Endothelial cell of umbilical vein (primary cell): ENCODE results near the gene OSBPL5. TPM values are rescaled to one million over a fixed set of nuclear protein-coding genes. Genes with fewer than 3 reads are reported as not detected.

Experiments
- BruUV-seq: library from RNA; stranded (reverse); fragments of 400-500 nt; replicated peaks from 2 replicates; lab custom pipeline; 2021; lab: Mats Ljungman, UMichigan
- CTCF ChIA-PET: fragments of 300-600, 350-600 bp; sonication (Branson Sonifier 250); formaldehyde crosslinking; loops from one replicate; lab custom pipeline; 2021; ENCODE audit warnings: antibody characterized with exemption, inconsistent platforms; lab: Charles Lee
- POLR2A ChIA-PET: fragments of 300-600, 350-600 bp; sonication (Branson Sonifier 250); formaldehyde crosslinking; loops from one replicate; lab custom pipeline; 2021; ENCODE audit warnings: antibody characterized with exemption, inconsistent platforms; lab: Charles Lee
- DNase-seq: peaks from one replicate; pipeline ENCODE4 v3.0.0-alpha.2; 2011; ENCODE audit warnings: low read depth, low spot score
- FAIRE-seq: peaks from 2 replicates; lab custom pipeline; 2011; peaks lifted over from hg19 to GRCh38; lab: Jason Lieb, UNC
- H2AFZ ChIP-seq: 2 replicates; pipeline ENCODE4 v1.6.0; 2012; ENCODE audit warnings: low read depth, low read length, control low read depth, inconsistent platforms
- H3K27ac ChIP-seq: 2 replicates; pipeline ENCODE4 v1.5.1; 2011; ENCODE audit warnings: low read depth, mild to moderate bottlenecking, control low read depth, low read length, moderate library complexity; ENCODE audit not compliant: insufficient read depth
- H3K27me3 ChIP-seq, 2 experiments: 2 replicates each; pipeline versions ENCODE4 v1.6.0 to v1.6.1; 2011; ENCODE audit warnings: low read length in 2 of 2, mixed read lengths in 1 of 2; ENCODE audit not compliant: control insufficient read depth in 2 of 2, insufficient read depth in 2 of 2
- H3K36me3 ChIP-seq, 2 experiments: 2 replicates in 1 of 2; 3 replicates in 1 of 2; pipeline ENCODE4 v1.5.1; 2011; ENCODE audit warnings: low read length in 2 of 2, mild to moderate bottlenecking in 1 of 2, moderate library complexity in 1 of 2; ENCODE audit not compliant: control insufficient read depth in 2 of 2, insufficient read depth in 2 of 2; ENCODE audit errors: extremely low read depth in 1 of 2
- H3K4me1 ChIP-seq: 3 replicates; pipeline ENCODE4 v1.5.1; 2011; ENCODE audit warnings: mild to moderate bottlenecking, low read length; ENCODE audit not compliant: control insufficient read depth, insufficient read depth; ENCODE audit errors: extremely low read depth
- H3K4me2 ChIP-seq: 2 replicates; pipeline ENCODE4 v1.6.1; 2011; ENCODE audit warnings: low read length, control low read depth, mixed read lengths; ENCODE audit not compliant: insufficient read depth
- H3K4me3 ChIP-seq, 3 experiments: fragments of 200-600 bp in 1 of 3; sonication (generic), shearing (Covaris generic) in 1 of 3; replicated peaks in 1 of 3; 2 replicates each; pipeline ENCODE4 v1.5.1; 2011 to 2016; ENCODE audit warnings: control low read depth in 3 of 3, low read length in 3 of 3, mild to moderate bottlenecking in 2 of 3, inconsistent platforms in 1 of 3, low read depth in 1 of 3, moderate library complexity in 1 of 3; ENCODE audit not compliant: insufficient read depth in 1 of 3
- H3K79me2 ChIP-seq: 2 replicates; pipeline ENCODE4 v1.6.0; 2012; ENCODE audit warnings: low read length, inconsistent platforms; ENCODE audit not compliant: control insufficient read depth, insufficient read depth
- H3K9ac ChIP-seq: replicated peaks from 2 replicates; pipeline ENCODE3; 2011; ENCODE audit warnings: low read length, control low read depth; ENCODE audit not compliant: insufficient read depth; ENCODE audit errors: extremely low read depth
- H3K9me1 ChIP-seq: replicated peaks from 3 replicates; pipeline ENCODE4 v1.6.0; 2011; ENCODE audit warnings: mild to moderate bottlenecking, low read length; ENCODE audit not compliant: control insufficient read depth, insufficient read depth; ENCODE audit errors: extremely low read depth
- H3K9me3 ChIP-seq: replicated peaks from 2 replicates; pipeline ENCODE4 v1.5.1; 2012; ENCODE audit warnings: low read length, inconsistent platforms; ENCODE audit not compliant: control insufficient read depth, insufficient read depth
- H4K20me1 ChIP-seq: replicated peaks from 2 replicates; pipeline ENCODE3; 2011; ENCODE audit warnings: mild to moderate bottlenecking, low read length; ENCODE audit not compliant: control insufficient read depth, insufficient read depth; ENCODE audit errors: extremely low read depth
- EZH2 ChIP-seq: IDR thresholded peaks from 2 replicates; pipeline ENCODE4 v1.6.1; 2012; ENCODE audit warnings: borderline replicate concordance, low read depth, mild to moderate bottlenecking, moderate library complexity, low read length, inconsistent platforms; ENCODE audit not compliant: severe bottlenecking
- FOS ChIP-seq: IDR thresholded peaks from 2 replicates; pipeline ENCODE4 v1.6.1; 2011; ENCODE audit warnings: mild to moderate bottlenecking, low read length, moderate library complexity, borderline replicate concordance; ENCODE audit not compliant: insufficient read depth
- GATA2 ChIP-seq: IDR thresholded peaks from 2 replicates; pipeline ENCODE4 v1.7.0; 2011; ENCODE audit warnings: low read depth, mild to moderate bottlenecking, moderate library complexity, mixed read lengths, low read length; ENCODE audit not compliant: insufficient read length, insufficient read depth
- JUN ChIP-seq: IDR thresholded peaks from 2 replicates; pipeline ENCODE4 v1.6.1; 2011; ENCODE audit warnings: borderline replicate concordance, low read depth; ENCODE audit not compliant: insufficient read length, insufficient read depth
- MYC ChIP-seq: IDR thresholded peaks from one replicate; pipeline ENCODE4 v1.6.1; 2011; ENCODE audit warnings: mild to moderate bottlenecking, low read depth, low read length
- POLR2A ChIP-seq: IDR thresholded peaks from 2 replicates; pipeline ENCODE4 v1.6.1; 2012; ENCODE audit warnings: low read depth, mild to moderate bottlenecking, control low read depth, low read length
- POLR2AphosphoS5 ChIP-seq: IDR thresholded peaks from 2 replicates; pipeline ENCODE4 v1.6.1; 2012; ENCODE audit warnings: low read depth, mild to moderate bottlenecking, control low read depth, low read length, moderate library complexity; ENCODE audit not compliant: insufficient read depth
- dilution Hi-C: fragments of 300-500 bp; cut with MboI; formaldehyde crosslinking; loops from one replicate; pipeline ENCODE4 v1.15.0; 2019; ENCODE audit warnings: low sequenced_read_pairs; ENCODE audit not compliant: extremely low pct_ligation_motif_present
- intact Hi-C: fragments of 100-400 bp; cut with micrococcal nuclease; formaldehyde crosslinking; loops from one replicate; pipeline ENCODE4 v1.10.0; 2022
- polyA plus RNA-seq, 4 experiments: library from polyadenylated mRNA; depleted of rRNA in 3 of 4; stranded (reverse) in 3 of 4; unstranded in 1 of 4; fragments of >200 nt; gene quantifications; 2 replicates each; pipeline versions ENCODE4 v1.2.1 to v1.2.3, GENCODE V29; 2011 to 2012; ENCODE audit warnings: missing spikeins in 1 of 4
- total RNA-seq: library from RNA; stranded (reverse); gene quantifications from 2 replicates; pipeline ENCODE4 v1.2.3, GENCODE V29; 2021
- TF ChIP-seq, protein P1 (sequence below), 2 donors: IDR thresholded peaks; 1 replicate in 1 of 2; 2 replicates in 1 of 2; pipeline ENCODE4 v1.5.1; 2011; ENCODE audit warnings: low read length in 2 of 2, mild to moderate bottlenecking in 2 of 2, moderate library complexity in 2 of 2, control low read depth in 1 of 2, inconsistent platforms in 1 of 2, low read depth in 1 of 2; ENCODE audit not compliant: insufficient read depth in 1 of 2; ENCODE audit errors: extremely low read depth in 1 of 2
- TF ChIP-seq, protein P2 (sequence below): IDR thresholded peaks from 2 replicates; pipeline ENCODE4 v1.6.1; 2011; ENCODE audit not compliant: insufficient read depth, insufficient read length

Gene OSBPL5
- total and polyA plus RNA-seq, 2 donors (not counting 3 experiments of a cell fraction or from before 2014, with no cell fraction given), result 8.7 to 37.7 TPM

GRCh38 chr11:3155216-3155615, 9.9 kb downstream of the OSBPL5 start:
- Histone ChIP-seq H3K27ac (no peak overlapping the region), H3K9me1 (no peaks in the 10 kb centered on the region), H2AFZ (no peak overlapping the region), H3K9ac (no peak overlapping the region), H3K4me1 (no peaks in the 10 kb centered on the region), H3K4me3 (no peak overlapping the region), H3K27me3 (no peaks in the 10 kb centered on the region), H3K36me3 (no peaks in the 10 kb centered on the region), H3K79me2 (peaks cover 40% of the 10 kb centered on the region), H4K20me1 (no peaks in the 10 kb centered on the region), H3K9me3 (no peaks in the 10 kb centered on the region), H3K4me2 (no peak overlapping the region)
- no TSS peak for BruUV-seq
- DNase-seq (no peak), FAIRE-seq (no peak)
- ChIA-PET CTCF (interaction anchor here (0.9 kb wide), 1 partner anchor 40 kb away, joined by 3 read pairs; no protein-coding TSS in a partner anchor), POLR2A (no interaction called here)
- dilution Hi-C loops, result no loop called here
- no peak for TF ChIP-seq POLR2A
- TF ChIP-seq POLR2AphosphoS5, result no peak
- no peak for TF ChIP-seq EZH2
- no peak for TF ChIP-seq GATA2
- no peak for TF ChIP-seq JUN
- no peak for TF ChIP-seq MYC
- TF ChIP-seq, protein P1, sequence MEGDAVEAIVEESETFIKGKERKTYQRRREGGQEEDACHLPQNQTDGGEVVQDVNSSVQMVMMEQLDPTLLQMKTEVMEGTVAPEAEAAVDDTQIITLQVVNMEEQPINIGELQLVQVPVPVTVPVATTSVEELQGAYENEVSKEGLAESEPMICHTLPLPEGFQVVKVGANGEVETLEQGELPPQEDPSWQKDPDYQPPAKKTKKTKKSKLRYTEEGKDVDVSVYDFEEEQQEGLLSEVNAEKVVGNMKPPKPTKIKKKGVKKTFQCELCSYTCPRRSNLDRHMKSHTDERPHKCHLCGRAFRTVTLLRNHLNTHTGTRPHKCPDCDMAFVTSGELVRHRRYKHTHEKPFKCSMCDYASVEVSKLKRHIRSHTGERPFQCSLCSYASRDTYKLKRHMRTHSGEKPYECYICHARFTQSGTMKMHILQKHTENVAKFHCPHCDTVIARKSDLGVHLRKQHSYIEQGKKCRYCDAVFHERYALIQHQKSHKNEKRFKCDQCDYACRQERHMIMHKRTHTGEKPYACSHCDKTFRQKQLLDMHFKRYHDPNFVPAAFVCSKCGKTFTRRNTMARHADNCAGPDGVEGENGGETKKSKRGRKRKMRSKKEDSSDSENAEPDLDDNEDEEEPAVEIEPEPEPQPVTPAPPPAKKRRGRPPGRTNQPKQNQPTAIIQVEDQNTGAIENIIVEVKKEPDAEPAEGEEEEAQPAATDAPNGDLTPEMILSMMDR (IDR thresholded peaks at IDR 0.05; ENCODE audit: extremely low read depth in 1 of 2, insufficient read depth in 1 of 2, low read depth in 1 of 2, low read length in 2 of 2), result no peak
- TF ChIP-seq FOS, result no peak
- TF ChIP-seq, protein P2, sequence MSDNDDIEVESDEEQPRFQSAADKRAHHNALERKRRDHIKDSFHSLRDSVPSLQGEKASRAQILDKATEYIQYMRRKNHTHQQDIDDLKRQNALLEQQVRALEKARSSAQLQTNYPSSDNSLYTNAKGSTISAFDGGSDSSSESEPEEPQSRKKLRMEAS, result no peak
- intact Hi-C loops, result no loop called here
